Measurements from ENCODE around the gene CDCP1. TPM values are rescaled to one million over a fixed set of nuclear protein-coding genes. Genes with fewer than 3 reads are reported as not detected.
A peak's percentile ranks its signal among the peaks of the same experiment; 100 is the strongest.

Gene CDCP1
- total and polyA plus RNA-seq, 8 donors = 0.30 to 31.4 (median 0.57) TPM

DNA sequence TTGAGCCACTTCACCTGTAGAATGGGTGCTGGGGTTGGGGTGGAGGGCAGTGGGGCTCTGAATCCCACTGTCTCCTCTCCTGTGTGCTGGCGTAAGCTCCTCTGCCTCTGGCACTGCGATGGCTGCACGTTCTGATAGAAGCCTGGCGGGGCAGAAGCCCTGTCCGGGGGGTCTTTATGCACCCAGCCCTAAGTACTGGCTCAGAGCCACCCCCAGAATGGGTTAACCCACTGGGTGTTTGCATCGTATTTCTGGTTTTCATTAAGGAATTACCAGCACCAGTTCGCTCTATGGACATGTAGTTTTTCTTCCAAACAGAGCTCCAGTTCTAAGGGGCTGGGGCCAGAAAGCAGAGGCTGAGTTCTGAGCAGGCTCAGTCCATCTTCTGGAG lies 37.7 kb upstream of the CDCP1 start:
- DNase-seq = no peak
- TF ChIP-seq CTCF (IDR thresholded peaks at IDR 0.05) = no peak
- Histone ChIP-seq H3K27ac (no peak overlapping the region), H3K36me3 (no peaks in the 10 kb centered on the region), H3K9me3 (no peaks in the 10 kb centered on the region), H3K4me1 (no peaks in the 10 kb centered on the region), H3K27me3 (peaks cover 0 to 4% of the 10 kb centered on the region in 2 donors), H3K4me3 (no peak overlapping the region)
- no peak for ATAC-seq
- intact Hi-C loops (cut with DNase I) = no loop called here

DNA sequence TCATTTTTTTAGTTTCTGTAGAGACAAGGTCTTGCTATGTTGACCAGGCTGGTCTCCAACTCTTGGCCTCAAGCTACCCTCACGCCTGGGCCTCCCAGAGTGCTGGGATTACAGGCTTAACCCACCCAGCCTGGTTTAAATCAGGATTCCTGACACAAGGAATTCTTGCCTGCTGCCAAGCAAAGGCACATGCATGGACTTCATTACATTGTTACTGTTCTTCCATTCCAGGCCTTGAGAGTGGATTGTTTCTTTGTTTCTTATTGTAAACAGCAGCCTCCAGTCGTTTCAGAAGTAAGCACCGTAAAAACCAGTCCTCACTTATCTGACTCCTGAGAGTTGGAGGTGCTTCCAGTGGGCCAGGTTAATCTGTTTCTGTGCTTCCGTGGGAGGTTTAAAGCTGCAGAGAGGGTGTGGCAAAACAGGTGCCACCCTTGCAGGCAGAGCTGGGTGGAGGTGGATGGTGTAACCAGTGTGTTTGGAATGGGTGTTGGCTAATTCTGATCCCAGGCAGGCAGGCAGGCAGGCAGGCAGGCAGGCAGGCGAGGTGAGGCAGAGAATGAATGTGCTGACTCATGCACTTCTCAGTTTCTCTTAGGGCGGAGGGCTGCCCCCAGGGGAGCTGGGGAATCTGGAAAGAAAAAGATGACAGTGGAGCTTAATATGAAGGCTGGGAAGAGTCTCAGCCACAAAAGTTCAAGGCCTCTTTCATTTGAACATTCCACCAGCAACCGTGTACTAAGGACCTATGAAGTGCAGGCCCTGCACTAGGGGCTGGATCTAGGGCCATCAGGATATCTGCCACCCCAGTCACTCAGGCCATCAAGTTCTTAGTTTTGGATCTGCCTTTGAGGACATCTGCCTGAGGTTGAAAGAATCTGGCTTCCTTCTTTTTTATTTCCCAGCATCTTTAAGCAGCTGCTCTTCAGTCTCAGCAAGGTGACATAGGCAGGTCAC lies 37.0 kb upstream of the CDCP1 start:
- TF ChIP-seq CTCF (IDR thresholded peaks at IDR 0.05) = no peak
- H3K4me3 ChIP-seq = no peak overlapping the region
- no peaks in the 10 kb centered on the region for H3K36me3 ChIP-seq
- H3K27me3 ChIP-seq = peaks cover 0 to 4% of the 10 kb centered on the region in 2 donors
- peak; percentile 98 for ATAC-seq
- intact Hi-C loops (cut with DNase I) = no loop called here
- peak in 1 of 4 donors; percentile 64 for DNase-seq
- peak overlapping the region; percentile 14 to 44 for H3K27ac ChIP-seq
- no peaks in the 10 kb centered on the region for H3K9me3 ChIP-seq
- H3K4me1 ChIP-seq = no peaks in the 10 kb centered on the region

DNA sequence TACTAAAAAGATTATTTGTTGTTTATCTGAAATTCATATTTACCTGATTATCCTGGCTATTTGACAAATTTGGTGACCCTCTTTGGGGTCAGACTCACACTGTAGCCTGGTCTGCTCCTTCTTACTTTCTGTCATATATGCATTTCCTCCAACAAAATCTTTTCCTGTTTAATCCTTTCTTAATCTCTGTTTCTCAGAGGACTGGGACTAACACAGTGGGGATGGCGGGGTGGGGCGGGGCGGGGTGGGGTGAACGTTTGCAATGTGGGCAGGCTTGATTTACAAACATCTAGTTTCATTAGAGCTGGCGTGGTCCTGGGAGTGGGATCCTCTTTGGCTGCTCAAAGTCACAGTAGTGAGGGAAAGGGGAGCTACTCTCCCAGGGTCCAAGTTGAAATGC lies 35.3 kb upstream of the CDCP1 start:
- no peak overlapping the region for H3K4me3 ChIP-seq
- H3K9me3 ChIP-seq = no peaks in the 10 kb centered on the region
- no peak for DNase-seq
- no peak for TF ChIP-seq CTCF (IDR thresholded peaks at IDR 0.05)
- no peaks in the 10 kb centered on the region for H3K4me1 ChIP-seq
- intact Hi-C loops (cut with DNase I) = no loop called here
- no peak overlapping the region for H3K27ac ChIP-seq
- H3K27me3 ChIP-seq = peaks cover 0 to 4% of the 10 kb centered on the region in 2 donors
- no peaks in the 10 kb centered on the region for H3K36me3 ChIP-seq
- no peak for ATAC-seq

DNA sequence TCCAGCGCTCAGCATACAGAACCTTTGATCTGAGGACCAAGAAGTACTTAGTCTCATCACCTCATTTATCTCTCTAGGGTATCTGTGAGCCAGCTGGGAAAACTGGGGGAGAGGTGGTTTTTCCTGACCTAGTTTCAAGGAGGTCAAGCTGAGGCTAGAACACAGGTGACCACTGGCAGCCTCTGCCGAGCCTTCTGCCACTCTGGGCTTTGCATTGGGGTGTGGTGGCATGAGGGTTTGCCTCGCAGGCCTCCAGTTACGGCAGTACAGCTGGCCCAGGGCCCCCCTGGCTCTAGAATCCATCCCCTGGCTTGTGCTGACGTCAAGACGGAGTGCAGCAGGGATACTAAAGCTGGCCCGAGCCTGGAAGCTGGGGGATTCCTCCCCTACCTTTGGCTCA lies 34.7 kb upstream of the CDCP1 start:
- no peaks in the 10 kb centered on the region for H3K9me3 ChIP-seq
- H3K4me3 ChIP-seq = no peak overlapping the region
- intact Hi-C loops (cut with DNase I) = no loop called here
- TF ChIP-seq CTCF (IDR thresholded peaks at IDR 0.05) = no peak
- H3K4me1 ChIP-seq = no peaks in the 10 kb centered on the region
- DNase-seq (no peak), ATAC-seq (no peak)
- H3K27ac ChIP-seq = no peak overlapping the region
- H3K27me3 ChIP-seq = peaks cover 0 to 4% of the 10 kb centered on the region in 2 donors
- no peaks in the 10 kb centered on the region for H3K36me3 ChIP-seq

- no peaks in the 10 kb centered on the region for H3K36me3 ChIP-seq
- intact Hi-C loops (cut with DNase I) = no loop called here
- TF ChIP-seq CTCF (IDR thresholded peaks at IDR 0.05) = no peak
- no peak for ATAC-seq
- H3K9me3 ChIP-seq = no peaks in the 10 kb centered on the region
- H3K4me3 ChIP-seq = no peak overlapping the region
- H3K27me3 ChIP-seq = peaks cover 0 to 4% of the 10 kb centered on the region in 2 donors
- no peak for DNase-seq
- no peak overlapping the region for H3K27ac ChIP-seq
- no peaks in the 10 kb centered on the region for H3K4me1 ChIP-seq
These were observed 33.9 kb upstream of the CDCP1 start for GRCh38 chr3:45180051-45180450.
